GM21447 (cell line): ENCODE data around the gene TANGO6.

Experiments used
- ATAC-seq: cut with Tn5 transposase; IDR thresholded peaks from one replicate; pipeline ENCODE4 v1.9.1; 2021; ENCODE audit not compliant: unreplicated experiment

Gene TANGO6

GRCh38 chr16:68999114-68999513, 155.8 kb downstream of the TANGO6 start:
- ATAC-seq = no peak

GRCh38 chr16:69003500-69003899, 160.2 kb downstream of the TANGO6 start:
- ATAC-seq = no peak

GRCh38 chr16:69005641-69006355, 162.5 kb downstream of the TANGO6 start:
- ATAC-seq = no peak

- ATAC-seq = no peak
These were observed 169.6 kb downstream of the TANGO6 start for GRCh38 chr16:69012906-69013305.

GRCh38 chr16:69013991-69014390, 170.7 kb downstream of the TANGO6 start:
- ATAC-seq = no peak

GRCh38 chr16:69014811-69015210, 171.5 kb downstream of the TANGO6 start:
- no peak for ATAC-seq

GRCh38 chr16:69017036-69017783, 173.9 kb downstream of the TANGO6 start:
- no peak for ATAC-seq

GRCh38 chr16:69019811-69020210, 176.5 kb downstream of the TANGO6 start:
- no peak for ATAC-seq

- no peak for ATAC-seq
These were observed 185.8 kb downstream of the TANGO6 start for GRCh38 chr16:69029121-69029520.

GRCh38 chr16:69031877-69032301, 188.6 kb downstream of the TANGO6 start:
- no peak for ATAC-seq

GRCh38 chr16:69033151-69033949, 190.0 kb downstream of the TANGO6 start:
- ATAC-seq = no peak

GRCh38 chr16:69035375-69035774, 192.0 kb downstream of the TANGO6 start:
- no peak for ATAC-seq

- ATAC-seq = no peak
These were observed 193.2 kb downstream of the TANGO6 start for GRCh38 chr16:69036399-69037091.

- ATAC-seq = no peak
These were observed 194.2 kb downstream of the TANGO6 start for GRCh38 chr16:69037373-69038160.

GRCh38 chr16:69039333-69039941, 196.1 kb downstream of the TANGO6 start:
- ATAC-seq = no peak

GRCh38 chr16:69040144-69040909, 197.0 kb downstream of the TANGO6 start:
- ATAC-seq = no peak

- no peak for ATAC-seq
These were observed 205.2 kb downstream of the TANGO6 start for GRCh38 chr16:69048328-69049120.

GRCh38 chr16:69049146-69049545, 205.8 kb downstream of the TANGO6 start:
- ATAC-seq = no peak
